HG03097 (cell line): Measurements from ENCODE around the gene MTMR1.

Experiments used
- ATAC-seq: cut with Tn5 transposase; IDR thresholded peaks from one replicate; pipeline ENCODE4 v1.9.1; 2021; ENCODE audit not compliant: unreplicated experiment, low FRiP score

MTMR1 gene

GRCh38 chrX:150761176-150761818 is 68.1 kb downstream of the MTMR1 start:
- ATAC-seq = no peak

GRCh38 chrX:150761819-150762216 is 68.6 kb downstream of the MTMR1 start:
- ATAC-seq = no peak

- no peak for ATAC-seq
Observed at GRCh38 chrX:150762258-150763165, 69.3 kb downstream of the MTMR1 start.

- ATAC-seq = no peak
Observed at GRCh38 chrX:150763303-150763797, 70.2 kb downstream of the MTMR1 start.

- ATAC-seq = no peak
Observed at GRCh38 chrX:150763810-150764209, 70.6 kb downstream of the MTMR1 start.

DNA sequence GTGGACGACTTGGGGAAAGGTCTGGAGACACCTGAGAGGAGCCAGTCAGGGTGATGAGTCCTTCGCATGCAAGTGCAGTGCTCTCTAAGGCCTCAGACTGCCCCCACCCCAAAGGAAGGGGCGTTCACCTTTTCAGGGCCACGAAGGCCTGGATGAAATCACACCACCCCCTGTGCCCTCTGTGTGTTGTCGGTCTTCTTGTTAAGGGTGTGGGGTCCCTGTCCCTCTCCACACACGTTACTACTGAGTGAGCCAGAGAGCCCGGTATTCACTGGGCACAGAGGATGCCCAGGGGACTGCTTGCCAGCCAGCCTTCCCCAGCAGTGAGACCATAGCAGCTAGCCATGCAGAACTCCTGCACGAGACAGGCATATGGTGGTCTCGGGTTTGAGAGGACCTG is 72.0 kb downstream of the MTMR1 start:
- ATAC-seq = no peak

DNA sequence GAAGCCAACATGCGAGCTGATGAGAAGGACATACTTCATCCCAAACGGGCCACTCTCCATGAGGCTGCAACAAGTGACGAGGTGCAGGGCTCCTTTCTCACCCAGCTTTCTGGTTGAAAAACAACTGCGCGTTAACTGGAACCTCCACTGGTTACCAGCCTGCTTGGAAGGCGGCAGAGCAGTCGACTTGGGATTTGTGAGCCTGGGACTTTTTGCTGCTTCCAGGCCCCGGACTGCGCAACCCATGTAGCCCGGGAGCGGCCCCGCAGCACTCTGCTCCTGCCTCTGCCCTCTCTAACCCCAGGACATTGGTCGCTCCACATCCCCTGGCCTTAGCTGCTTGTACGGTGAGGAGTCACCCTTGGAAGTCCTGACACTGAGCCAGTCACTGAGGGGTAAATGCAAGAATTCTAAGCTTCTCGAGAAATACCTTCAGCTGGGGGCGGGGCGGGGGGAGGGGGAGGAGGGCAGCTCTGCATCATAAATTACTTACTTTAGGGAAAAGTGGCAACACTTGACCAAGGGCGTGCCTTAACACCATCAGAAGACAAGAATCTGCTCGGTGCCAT is 72.7 kb downstream of the MTMR1 start:
- no peak for ATAC-seq

DNA sequence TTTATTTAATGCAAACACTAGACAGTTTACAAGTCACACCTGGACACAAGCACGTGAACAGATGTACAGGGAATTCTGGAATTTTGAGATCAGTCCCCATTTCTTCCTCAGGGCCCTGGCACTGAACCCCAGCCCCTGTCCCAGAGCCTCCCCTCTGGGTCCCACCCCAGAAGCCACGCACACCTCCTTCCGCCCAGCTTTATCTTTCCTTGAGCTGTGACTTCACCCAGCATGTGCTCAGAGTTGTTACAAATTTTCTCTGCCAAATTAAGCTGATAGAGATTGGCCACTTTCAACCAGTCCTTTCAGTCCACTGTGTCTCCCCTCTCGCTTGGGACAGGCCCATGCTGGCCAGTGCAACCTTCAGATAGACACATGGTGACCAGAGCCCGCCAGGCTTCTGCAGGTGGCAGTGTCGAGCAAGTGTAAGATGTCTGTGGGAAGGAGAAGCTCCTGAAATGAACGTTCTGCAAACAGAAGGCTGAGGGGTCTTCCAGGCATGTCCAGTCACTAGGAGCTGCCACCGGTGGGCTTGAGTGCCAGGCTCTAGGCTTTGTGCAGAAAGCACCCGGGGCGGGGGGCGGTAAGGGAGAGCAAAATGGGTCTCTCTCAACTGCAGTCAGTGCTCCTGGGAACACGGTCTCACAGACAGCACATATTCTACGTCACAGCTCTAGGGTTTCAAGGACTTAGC is 73.3 kb downstream of the MTMR1 start:
- no peak for ATAC-seq

DNA sequence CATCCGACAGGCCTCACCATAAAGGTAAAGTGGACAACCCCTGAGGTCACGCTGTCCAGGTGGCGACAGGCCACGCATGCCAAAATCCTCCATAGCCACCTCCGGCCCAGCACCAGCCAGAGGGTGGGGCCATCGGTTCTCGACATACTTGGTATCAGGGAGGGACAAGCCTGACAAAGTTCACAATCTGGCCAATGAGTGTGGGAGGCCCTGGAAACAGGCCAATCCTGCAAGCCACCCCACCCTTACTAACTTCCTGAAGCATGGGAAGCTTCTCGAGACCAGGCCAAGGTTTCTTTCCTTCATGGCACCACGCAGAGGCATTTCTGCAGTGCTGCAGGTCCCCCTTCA is 73.8 kb downstream of the MTMR1 start:
- ATAC-seq = no peak

DNA sequence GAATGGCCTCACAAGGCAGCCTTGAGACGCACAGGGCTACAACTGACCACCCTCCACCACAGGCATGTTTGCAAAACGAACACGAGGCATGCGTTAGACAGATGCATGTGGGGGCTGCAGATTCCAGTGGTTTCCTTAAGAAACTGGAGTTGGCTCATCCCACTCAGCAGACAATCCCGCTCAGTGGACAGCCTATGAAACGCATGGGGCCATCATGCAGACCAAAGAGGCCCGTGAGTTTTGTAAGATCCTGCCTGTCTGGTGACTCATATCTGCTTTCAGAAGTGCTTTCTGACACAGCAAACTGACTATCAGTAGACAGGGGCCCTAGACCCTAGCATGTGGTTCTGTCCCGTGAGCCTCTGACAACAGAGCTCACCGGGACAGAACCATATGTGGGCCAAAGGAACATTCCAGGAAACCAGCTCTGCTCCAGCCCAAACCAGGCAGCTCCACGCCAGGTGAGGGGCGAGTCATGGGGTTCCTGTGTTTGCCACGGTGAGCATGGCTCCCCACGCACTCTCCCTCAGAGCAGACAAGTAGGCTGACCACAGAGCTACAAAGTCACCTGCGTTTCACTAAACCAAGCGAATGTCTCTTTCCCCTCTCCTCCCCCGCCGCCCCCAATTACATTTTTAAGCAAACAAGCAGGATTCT is 74.4 kb downstream of the MTMR1 start:
- ATAC-seq = no peak

- ATAC-seq = no peak
Observed at GRCh38 chrX:150768132-150768485, 74.9 kb downstream of the MTMR1 start.

GRCh38 chrX:150768580-150769190 is 75.5 kb downstream of the MTMR1 start:
- no peak for ATAC-seq

GRCh38 chrX:150769408-150769807 is 76.2 kb downstream of the MTMR1 start:
- ATAC-seq = no peak

DNA sequence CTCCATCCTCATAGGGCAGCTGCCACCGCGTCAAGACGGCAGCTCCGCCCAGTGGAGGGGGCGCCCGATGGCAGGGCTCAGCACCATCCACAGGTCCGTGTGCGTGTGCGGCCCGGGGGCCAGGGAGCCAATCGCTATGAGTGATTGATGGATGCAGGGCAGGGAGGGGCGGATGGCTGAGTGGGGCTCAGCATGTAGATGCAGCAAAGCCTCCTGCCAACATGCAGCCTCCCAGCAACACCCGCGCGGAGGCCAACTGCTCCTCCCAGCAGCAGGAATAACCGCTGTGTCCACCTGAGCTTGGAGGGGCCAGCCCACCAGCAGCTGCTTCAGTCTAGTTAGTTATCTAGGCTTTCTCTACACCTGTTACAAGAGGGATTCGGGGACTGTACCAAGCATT is 77.4 kb downstream of the MTMR1 start:
- no peak for ATAC-seq

DNA sequence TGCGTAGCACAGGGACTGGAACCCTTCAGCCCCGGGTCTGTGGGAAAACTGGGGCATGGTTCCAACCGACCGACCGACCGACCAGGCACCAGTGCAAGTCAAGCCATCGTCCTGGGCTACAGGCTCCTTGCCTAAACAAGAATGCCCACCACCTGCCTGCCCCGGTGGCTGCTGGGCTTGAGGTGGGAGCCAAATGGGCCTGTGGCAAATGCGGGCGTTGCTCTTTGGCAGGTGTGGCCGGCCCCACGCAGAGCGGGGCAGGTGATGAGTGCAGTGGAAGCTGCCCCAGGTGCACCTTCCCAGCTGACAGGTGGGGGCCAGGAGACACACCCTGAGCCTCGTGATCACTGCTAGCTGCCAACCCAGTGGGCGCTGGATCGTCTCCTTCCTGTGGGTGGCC is 77.9 kb downstream of the MTMR1 start:
- ATAC-seq = no peak

DNA sequence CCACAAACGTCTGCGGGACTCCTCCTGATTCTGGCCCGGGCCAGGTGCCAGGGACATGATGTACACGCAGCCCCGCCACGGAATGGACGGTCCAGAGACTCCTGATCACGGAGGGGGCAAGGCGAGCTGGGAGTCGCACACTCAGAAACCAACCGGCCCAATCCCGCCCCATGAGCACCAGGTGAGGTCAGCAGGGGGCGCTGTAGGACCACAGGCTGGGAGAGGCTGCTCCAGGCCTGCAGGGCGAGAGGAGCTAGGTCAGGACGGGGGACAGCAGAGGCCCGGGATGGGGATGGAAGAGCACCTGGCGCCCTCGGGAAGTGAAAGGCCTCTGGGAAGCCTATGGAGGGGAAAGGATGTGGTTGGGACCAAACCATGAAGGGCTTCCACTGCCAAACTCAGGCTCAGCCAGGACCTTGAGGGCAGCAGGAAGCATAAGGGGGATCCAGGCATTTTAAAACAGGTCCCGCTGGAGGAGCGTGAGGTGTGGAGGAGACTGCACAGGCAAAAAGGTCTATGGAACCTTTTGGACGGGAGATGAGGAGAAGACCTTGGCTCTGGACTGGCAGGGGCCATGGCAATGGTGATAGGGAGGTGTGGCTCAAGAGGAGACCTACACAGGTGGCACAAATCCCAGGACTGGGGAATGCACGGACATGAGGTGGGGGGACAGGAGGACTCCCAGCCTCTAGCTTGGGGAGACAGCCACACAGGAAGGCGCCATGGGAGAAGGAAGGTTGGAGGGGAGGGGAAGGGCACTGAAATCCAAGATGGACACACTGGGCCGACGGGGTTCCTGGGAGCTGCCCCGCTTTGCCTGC is 79.2 kb downstream of the MTMR1 start:
- ATAC-seq = no peak

DNA sequence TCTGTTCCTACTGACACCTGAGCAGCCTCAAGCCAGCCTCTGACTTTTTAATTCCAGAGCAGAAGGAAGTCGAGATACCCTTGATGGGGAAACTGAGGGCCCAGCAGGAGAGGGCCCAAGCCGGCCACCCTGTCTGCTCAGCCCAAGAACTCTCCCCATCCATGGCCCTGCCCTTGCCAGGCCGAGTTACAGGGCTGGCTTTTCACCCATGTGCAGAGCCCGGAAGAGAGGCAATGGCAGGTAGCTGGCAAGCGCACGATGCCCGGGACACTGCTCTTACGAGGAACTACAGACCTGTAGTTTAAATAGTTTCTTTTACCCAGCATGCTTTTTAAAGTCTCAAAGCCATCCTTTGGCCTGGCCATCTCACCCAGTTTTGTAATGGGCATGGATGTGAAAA is 79.9 kb downstream of the MTMR1 start:
- no peak for ATAC-seq

GRCh38 chrX:150773634-150774033 is 80.4 kb downstream of the MTMR1 start:
- ATAC-seq = no peak

GRCh38 chrX:150774798-150775568 is 81.8 kb downstream of the MTMR1 start:
- ATAC-seq = no peak
